CD4-positive, alpha-beta T cell treated with Interleukin-21 for 1 hour (primary cell): ENCODE data around the gene LIN28B.

ENCODE experiments used
- DNase-seq: peaks from one replicate; pipeline ENCODE4 v3.0.0-alpha.2; 2020

Gene LIN28B

GRCh38 chr6:105113422-105113821 is 156.5 kb downstream of the LIN28B start:
- no peak for DNase-seq

GRCh38 chr6:105116150-105116549 is 159.2 kb downstream of the LIN28B start:
- no peak for DNase-seq

- no peak for DNase-seq
Measured at GRCh38 chr6:105120570-105120969, 163.7 kb downstream of the LIN28B start.

GRCh38 chr6:105121981-105122380 is 165.1 kb downstream of the LIN28B start:
- no peak for DNase-seq

- no peak for DNase-seq
Measured at GRCh38 chr6:105122717-105123116, 165.8 kb downstream of the LIN28B start.
